ENCODE measurements around the gene SORBS2.

GRCh38 chr4:185735866-185736400, 76.1 kb downstream of the SORBS2 start:
- TF ChIP-seq CTCF (conservative IDR thresholded peaks at IDR 0.05 in 1 of 2, IDR thresholded peaks at IDR 0.05 in 1 of 2; ENCODE audit: low read depth in 1 of 2, low read length in 2 of 2) (no peak), EZH2 (IDR thresholded peaks at IDR 0.05; ENCODE audit: low read length, missing control alignments) (no peak)

Measured in fibroblast of lung (primary cell).